Body of pancreas (tissue), 4 donors: ENCODE results near the gene CSMD2. TPM values are rescaled to one million over a fixed set of nuclear protein-coding genes. Genes with fewer than 3 reads are reported as not detected.

ENCODE experiments used
- ATAC-seq: fragments of 150-250 bp; one replicate; pipeline ENCODE4 v1.9.1; 2016
- DNase-seq, 4 donors: peaks; one replicate each; pipeline ENCODE4 v3.0.0-alpha.2; 2019
- H3K27ac ChIP-seq, 4 donors: fragments of 200-600 bp; sonication (generic); 1 replicate in 3 of 4; 2 replicates in 1 of 4; pipeline versions ENCODE4 v1.5.1 to v1.6.1; 2016 to 2019; ENCODE audit warnings: mild to moderate bottlenecking in 1 of 4, mixed read lengths in 1 of 4, moderate library complexity in 1 of 4
- H3K27me3 ChIP-seq, 2 donors: fragments of 200-600 bp; sonication (generic); one replicate each; pipeline ENCODE4 v1.6.0; 2016; ENCODE audit warnings: mild to moderate bottlenecking in 1 of 2
- H3K36me3 ChIP-seq, 2 donors: fragments of 200-600 bp; sonication (generic); replicated peaks in 1 of 2; 2 replicates each; pipeline ENCODE4 v1.5.1; 2016; ENCODE audit warnings: low read depth in 2 of 2; ENCODE audit not compliant: insufficient read depth in 1 of 2
- H3K4me1 ChIP-seq: fragments of 200-600 bp; sonication (generic); one replicate; pipeline ENCODE4 v1.6.0; 2016
- H3K4me3 ChIP-seq, 2 donors: fragments of 200-600 bp; sonication (generic); 1 replicate in 1 of 2; 2 replicates in 1 of 2; pipeline ENCODE4 v1.5.1; 2016 to 2019
- H3K9me3 ChIP-seq, 3 donors: fragments of 200-600 bp; sonication (generic); 1 replicate in 2 of 3; 2 replicates in 1 of 3; pipeline ENCODE4 v1.5.1; 2016
- CTCF ChIP-seq, 7 experiments: fragments of 450-650 bp in 4 of 7; fragments of 200-600 bp in 3 of 7; sonication (generic) in 3 of 7; IDR thresholded peaks; one replicate each; pipeline ENCODE4 v1.5.1; 2016 to 2019; ENCODE audit warnings: antibody characterized with exemption in 7 of 7
- POLR2A ChIP-seq, 3 donors: fragments of 450-650 bp; IDR thresholded peaks; one replicate each; pipeline ENCODE4 v1.6.1; 2016; ENCODE audit warnings: antibody characterized with exemption in 3 of 3, mild to moderate bottlenecking in 2 of 3
- WGBS, 2 donors: methylation state at CpG; one replicate each; pipeline ENCODE4 v1.1.5; 2017; 5-methylcytosine and 5-hydroxymethylcytosine counted together
- intact Hi-C: fragments of 100-400 bp; cut with DNase I; formaldehyde crosslinking; loops from one replicate; pipeline ENCODE4 v1.15.1; 2023
- total RNA-seq, 2 donors: library from RNA; depleted of rRNA; stranded (reverse); fragments of >200 nt; gene quantifications; one replicate each; pipeline ENCODE4 v1.1.0, GENCODE V29; 2016

CSMD2 gene
- total RNA-seq, 2 donors from 2014 or later = 0.26 to 0.33 TPM

- Histone ChIP-seq H3K4me3 (no peak overlapping the region), H3K9me3 (peaks cover 0 to 5% (median 0%) of the 10 kb centered on the region in 3 donors), H3K27me3 (peaks cover 0 to 3% of the 10 kb centered on the region in 2 donors), H3K36me3 (no peaks in the 10 kb centered on the region), H3K4me1 (no peaks in the 10 kb centered on the region), H3K27ac (no peak overlapping the region)
- 66 to 77% methylated on average over 14 of the region's 14 CpGs for WGBS, 2 donors
- no peak for TF ChIP-seq POLR2A (IDR thresholded peaks at IDR 0.05)
- TF ChIP-seq CTCF (IDR thresholded peaks at IDR 0.05) = no peak
- ATAC-seq = no peak
- intact Hi-C loops = no loop called here
- no peak for DNase-seq
Observed at GRCh38 chr1:33667386-33668282, 497.4 kb downstream of the CSMD2 start.

GRCh38 chr1:33666616-33667015 lies 498.4 kb downstream of the CSMD2 start:
- no peaks in the 10 kb centered on the region for H3K36me3 ChIP-seq
- no peaks in the 10 kb centered on the region for H3K4me1 ChIP-seq
- H3K9me3 ChIP-seq = no peaks in the 10 kb centered on the region
- WGBS, 2 donors = 61 to 69% methylated on average over 5 of the region's 5 CpGs
- ATAC-seq (no peak), DNase-seq (no peak)
- TF ChIP-seq CTCF (IDR thresholded peaks at IDR 0.05) (no peak), POLR2A (IDR thresholded peaks at IDR 0.05) (no peak)
- peaks cover 0 to 3% of the 10 kb centered on the region in 2 donors for H3K27me3 ChIP-seq
- intact Hi-C loops = no loop called here
- no peak overlapping the region for H3K27ac ChIP-seq
- no peak overlapping the region for H3K4me3 ChIP-seq

GRCh38 chr1:33661811-33662454 lies 503.1 kb downstream of the CSMD2 start:
- no peak overlapping the region for H3K4me3 ChIP-seq
- no peak for ATAC-seq
- no peaks in the 10 kb centered on the region for H3K4me1 ChIP-seq
- no peak overlapping the region for H3K27ac ChIP-seq
- TF ChIP-seq POLR2A (IDR thresholded peaks at IDR 0.05) = no peak
- TF ChIP-seq CTCF (IDR thresholded peaks at IDR 0.05) = no peak
- WGBS, 2 donors = 65 to 66% methylated on average over 6 of the region's 6 CpGs
- H3K36me3 ChIP-seq = no peaks in the 10 kb centered on the region
- DNase-seq = no peak
- intact Hi-C loops = no loop called here
- no peaks in the 10 kb centered on the region for H3K9me3 ChIP-seq
- peaks cover 0 to 3% of the 10 kb centered on the region in 2 donors for H3K27me3 ChIP-seq

GRCh38 chr1:33660956-33661355 lies 504.1 kb downstream of the CSMD2 start:
- WGBS, 2 donors = 87 to 91% methylated on average over 8 of the region's 8 CpGs
- no peak overlapping the region for H3K4me3 ChIP-seq
- no peak for ATAC-seq
- no peaks in the 10 kb centered on the region for H3K36me3 ChIP-seq
- no peaks in the 10 kb centered on the region for H3K9me3 ChIP-seq
- DNase-seq = no peak
- H3K4me1 ChIP-seq = peaks cover 5% of the 10 kb centered on the region
- no peak overlapping the region for H3K27ac ChIP-seq
- intact Hi-C loops = no loop called here
- TF ChIP-seq POLR2A (IDR thresholded peaks at IDR 0.05) = no peak
- TF ChIP-seq CTCF (IDR thresholded peaks at IDR 0.05) = no peak
- H3K27me3 ChIP-seq = peaks cover 0 to 3% of the 10 kb centered on the region in 2 donors
